K562 (cell line): ENCODE results near the gene IDI2. TPM values are rescaled to one million over a fixed set of nuclear protein-coding genes. Genes with fewer than 3 reads are reported as not detected.

Experiments used
- ATAC-seq: fragments of 200-7000 bp; cut with Tn5 transposase; 3 replicates; pipeline ENCODE4 v1.9.1; 2020; ENCODE audit warnings: moderate library complexity
- BruUV-seq: library from RNA; stranded (reverse); fragments of 400-500 nt; replicated peaks from 2 replicates; lab custom pipeline; 2021; lab: Mats Ljungman, UMichigan
- CTCF ChIA-PET: fragments of 300-600 bp; formaldehyde crosslinking; extraction: SDS; loops from one replicate; lab custom pipeline; 2021; ENCODE audit warnings: low intra/inter-chr PET ratio; lab: Yijun Ruan, JAX
- POLR2A ChIA-PET: fragments of 300-600, 350-650 bp; sonication (Branson Sonifier 250); formaldehyde crosslinking; extraction: SDS; loops from one replicate; lab custom pipeline; 2021; ENCODE audit warnings: antibody characterized with exemption, inconsistent platforms; lab: Yijun Ruan, JAX
- DNase-seq, 4 experiments: peaks; one replicate each; pipeline versions ENCODE4 v3.0.0 to v3.0.0-alpha.2; 2011 to 2018; ENCODE audit warnings: low spot score in 3 of 4, mixed read lengths in 3 of 4; ENCODE audit errors: extremely low read depth in 1 of 4
- FAIRE-seq: peaks from 2 replicates; lab custom pipeline; 2011; peaks lifted over from hg19 to GRCh38; lab: Jason Lieb, UNC
- H2AFZ ChIP-seq: 2 replicates; pipeline ENCODE4 v1.6.0; 2011; ENCODE audit warnings: low read depth, low read length, control low read depth, inconsistent platforms
- H3K27ac ChIP-seq: fragments of 200-600 bp; 3 replicates; pipeline ENCODE4 v1.8.0; 2011; ENCODE audit warnings: low read depth, mild to moderate bottlenecking, control low read depth, inconsistent platforms, low read length, moderate library complexity, mixed read lengths; ENCODE audit errors: extremely low read depth
- H3K27me3 ChIP-seq, 2 experiments: fragments of 300-600 bp in 1 of 2; 2 replicates in 1 of 2; 3 replicates in 1 of 2; pipeline versions ENCODE4 v1.6.0 to v1.8.0; 2011; ENCODE audit warnings: inconsistent platforms in 2 of 2, low read length in 2 of 2, mild to moderate bottlenecking in 1 of 2, mixed read lengths in 1 of 2, moderate library complexity in 1 of 2; ENCODE audit not compliant: control insufficient read depth in 2 of 2, insufficient read depth in 2 of 2
- H3K36me3 ChIP-seq: fragments of 300-600 bp; 3 replicates; pipeline ENCODE4 v1.8.0; 2011; ENCODE audit warnings: mild to moderate bottlenecking, low read length, inconsistent platforms; ENCODE audit not compliant: control insufficient read depth, insufficient read depth
- H3K4me1 ChIP-seq, 2 experiments: fragments of 200-600 bp in 1 of 2; replicated peaks in 1 of 2; 2 replicates in 1 of 2; 3 replicates in 1 of 2; pipeline versions ENCODE4 v1.5.1 to v1.8.0; 2011; ENCODE audit warnings: inconsistent platforms in 2 of 2, low read length in 2 of 2, mild to moderate bottlenecking in 1 of 2, mixed read lengths in 1 of 2, moderate library complexity in 1 of 2; ENCODE audit not compliant: control insufficient read depth in 2 of 2, insufficient read depth in 2 of 2
- H3K4me2 ChIP-seq: 2 replicates; pipeline ENCODE4 v1.6.1; 2011; ENCODE audit warnings: low read length, control low read depth, inconsistent platforms, mixed read lengths; ENCODE audit not compliant: insufficient read depth
- H3K4me3 ChIP-seq: fragments of 200-600 bp; sonication (generic), shearing (Covaris generic); 2 replicates; pipeline ENCODE4 v1.5.1; 2016; ENCODE audit warnings: control low read depth, inconsistent platforms
- H3K79me2 ChIP-seq: fragments of 200-600 bp; 3 replicates; pipeline ENCODE4 v1.8.0; 2011; ENCODE audit warnings: low read length, inconsistent platforms; ENCODE audit not compliant: control insufficient read depth, insufficient read depth
- H3K9ac ChIP-seq, 2 experiments: 2 replicates each; pipeline versions ENCODE4 v1.6.0 to v1.6.1; 2011; ENCODE audit warnings: low read depth in 2 of 2, low read length in 2 of 2, control low read depth in 1 of 2, inconsistent platforms in 1 of 2, mild to moderate bottlenecking in 1 of 2, mixed read lengths in 1 of 2; ENCODE audit not compliant: insufficient read depth in 1 of 2
- H3K9me1 ChIP-seq: one replicate; pipeline ENCODE4 v1.6.0; 2011; ENCODE audit warnings: inconsistent platforms, mild to moderate bottlenecking, low read length, moderate library complexity; ENCODE audit not compliant: control insufficient read depth, insufficient read depth
- H3K9me3 ChIP-seq: replicated peaks from 2 replicates; pipeline ENCODE4 v1.5.1; 2011; ENCODE audit warnings: low read depth, low read length, inconsistent platforms; ENCODE audit not compliant: control insufficient read depth, insufficient read depth
- H4K20me1 ChIP-seq: replicated peaks from 2 replicates; pipeline ENCODE4 v1.6.1; 2011; ENCODE audit warnings: low read length, inconsistent platforms, mixed read lengths; ENCODE audit not compliant: control insufficient read depth, insufficient read depth
- ARID1B ChIP-seq: fragments of 450-650 bp; IDR thresholded peaks from 2 replicates; pipeline ENCODE4 v1.6.1; 2016; ENCODE audit warnings: antibody characterized with exemption, mild to moderate bottlenecking, inconsistent platforms
- FOSL1 ChIP-seq: fragments of 200-800 bp; sonication (Bioruptor generic); conservative IDR thresholded peaks from 2 replicates; pipeline ENCODE4 v1.6.1; 2016; ENCODE audit warnings: missing genetic modification characterization, missing compliant biosample characterization
- JUN ChIP-seq, 2 experiments: sonication (generic) in 1 of 2; formaldehyde crosslinking in 1 of 2; IDR thresholded peaks; 2 replicates each; pipeline versions ENCODE4 v1.6.1 to v1.8.0; 2012 to 2022; ENCODE audit warnings: borderline replicate concordance in 2 of 2, mild to moderate bottlenecking in 2 of 2, improper control_type of control experiment in 1 of 2, low read depth in 1 of 2, low read length in 1 of 2, missing genetic modification reagents in 1 of 2
- JUND ChIP-seq, 2 experiments: IDR thresholded peaks; 2 replicates in 1 of 2; 3 replicates in 1 of 2; pipeline ENCODE4 v1.6.1; 2011; ENCODE audit warnings: borderline replicate concordance in 2 of 2, low read depth in 2 of 2, low read length in 2 of 2, improper control_type of control experiment in 1 of 2, missing biosample characterization in 1 of 2, missing genetic modification characterization in 1 of 2, missing genetic modification reagents in 1 of 2
- NBN ChIP-seq: fragments of 450-650 bp; IDR thresholded peaks from 2 replicates; pipeline ENCODE4 v1.6.1; 2016; ENCODE audit warnings: low read depth, mild to moderate bottlenecking
- PURB ChIP-seq: sonication (generic); formaldehyde crosslinking; IDR thresholded peaks from 2 replicates; pipeline ENCODE4 v1.9.0; 2021; ENCODE audit warnings: low read depth, mild to moderate bottlenecking, missing genetic modification reagents
- ZSCAN29 ChIP-seq: fragments of 450-650 bp; IDR thresholded peaks from 2 replicates; pipeline ENCODE4 v1.6.1; 2017
- WGBS: fragments of 100-300 bp; shearing (Covaris generic); methylation state at CpG from one replicate; pipeline ENCODE4 v1.1.6; 2016; ENCODE audit warnings: low coverage, mixed read lengths; ENCODE audit not compliant: insufficient coverage; ENCODE audit errors: missing lambda C conversion rate; 5-methylcytosine and 5-hydroxymethylcytosine counted together
- in situ Hi-C: fragments of 300-500 bp; cut with MboI; formaldehyde crosslinking; loops from 4 replicates; pipeline ENCODE4 v1.15.0; 2018; ENCODE audit warnings: inconsistent platforms, mixed read lengths
- intact Hi-C: fragments of 100-400 bp; cut with micrococcal nuclease; formaldehyde crosslinking; loops from 2 replicates; pipeline ENCODE4 v1.14.2; 2022
- polyA plus RNA-seq, 8 experiments: library from polyadenylated mRNA; depleted of rRNA in 4 of 8; stranded (reverse) in 5 of 8; unstranded in 3 of 8; fragments of >200 nt; fragmentation: Nextera tagmentation in 2 of 8; fragmentation: Illumina TruSeq in 1 of 8; extraction: Ambion mirVana in 2 of 8; extraction: Trizol in 1 of 8; gene quantifications; 2 replicates each; pipeline versions ENCODE4 v1.2.1 to v1.2.3, GENCODE V29; 2011 to 2014; ENCODE audit warnings: inconsistent platforms in 1 of 8, missing spikeins in 1 of 8
- total RNA-seq, 7 experiments: library from RNA; depleted of rRNA in 6 of 7; stranded (reverse); fragments of >200 nt in 6 of 7; fragmentation: Illumina TruSeq in 2 of 7; extraction: Trizol in 2 of 7; gene quantifications; 2 replicates each; pipeline versions ENCODE4 v1.2.1 to v1.2.3, GENCODE V29; 2011 to 2021; ENCODE audit warnings: low replicate concordance in 1 of 7
- TF ChIP-seq, protein P1 (sequence below): sonication (generic); formaldehyde crosslinking; IDR thresholded peaks from 2 replicates; pipeline ENCODE4 v1.9.0; 2022; ENCODE audit warnings: mild to moderate bottlenecking, missing genetic modification reagents

The IDI2 gene
- total and polyA plus RNA-seq, 9 of the 15 experiments (the other 6 are each of a cell fraction or from before 2014, with no cell fraction given): not detected

DNA sequence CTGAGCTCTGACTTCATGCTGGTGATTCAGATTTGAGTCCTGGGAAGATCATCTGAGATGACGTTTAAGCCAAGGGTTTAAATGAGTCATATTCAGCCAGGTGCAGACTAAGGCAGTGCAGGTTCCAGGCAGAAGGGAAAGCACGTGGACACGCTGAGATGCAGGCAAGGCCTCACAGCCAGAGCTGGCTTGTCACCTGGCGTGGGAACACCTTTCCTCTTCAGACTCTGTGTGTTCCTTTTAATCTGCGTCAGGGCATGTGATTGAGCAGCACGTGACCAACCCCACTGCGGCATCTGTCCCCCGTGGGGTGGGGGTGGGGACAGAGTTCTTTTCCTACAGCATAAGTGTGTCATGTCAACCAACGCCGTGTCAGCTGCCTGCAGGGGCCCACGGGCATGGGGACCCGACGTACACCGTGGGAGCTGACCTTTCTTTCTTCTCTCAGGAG is 10.7 kb upstream of the IDI2 start (continued):
- TF ChIP-seq JUN (IDR thresholded peaks at IDR 0.05; ENCODE audit: borderline replicate concordance, low read depth, low read length) (0 out of 2 replicates have a peak, but pooled peaks have one; percentile 36), JUN (CRISPR knock-in tag; IDR thresholded peaks at IDR 0.05; ENCODE audit: borderline replicate concordance) (no peak), ARID1B (0 out of 2 replicates have a peak, but pooled peaks have one; percentile 16), ZSCAN29 (no peak), JUND (IDR thresholded peaks at IDR 0.05; ENCODE audit: borderline replicate concordance, low read depth, low read length) (peak; percentile 60; the same call in 1 of the 2 replicates), JUND (tag; IDR thresholded peaks at IDR 0.05; ENCODE audit: borderline replicate concordance, low read depth, low read length) (no peak; the same call in 2 of the 3 replicates), PURB (CRISPR knock-in tag) (no peak), FOSL1 (tag) (peak; percentile 70)
- TF ChIP-seq, protein P1, sequence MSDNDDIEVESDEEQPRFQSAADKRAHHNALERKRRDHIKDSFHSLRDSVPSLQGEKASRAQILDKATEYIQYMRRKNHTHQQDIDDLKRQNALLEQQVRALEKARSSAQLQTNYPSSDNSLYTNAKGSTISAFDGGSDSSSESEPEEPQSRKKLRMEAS: peak; percentile 59

DNA sequence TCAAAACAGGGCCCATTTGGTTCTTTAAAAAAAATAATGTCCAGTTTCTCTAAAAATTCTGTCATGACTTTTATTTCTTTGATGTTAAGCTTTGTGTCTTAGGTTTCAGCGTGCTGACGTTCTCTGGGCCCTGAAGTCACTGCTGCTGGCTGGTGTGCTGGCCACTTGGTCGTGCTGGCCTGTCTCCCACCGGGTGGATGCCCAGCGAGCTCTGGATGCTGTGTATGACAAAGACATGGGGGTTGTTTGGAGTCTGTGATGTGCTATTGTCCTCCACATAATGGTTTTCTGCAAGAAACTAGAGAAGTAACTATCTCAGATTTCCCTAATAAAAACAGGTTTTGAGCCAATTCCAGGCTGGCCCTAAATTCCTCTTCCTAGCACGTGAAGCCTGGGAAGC is 9.5 kb upstream of the IDI2 start:
- CTCF ChIA-PET: no interaction called here
- BruUV-seq: no TSS peak
- WGBS: 47% methylated on average over 6 of the region's 6 CpGs
- no peak overlapping the region for H3K4me2 ChIP-seq
- H3K79me2 ChIP-seq: no peaks in the 10 kb centered on the region
- POLR2A ChIA-PET: interaction anchor here (0.7 to 3.4 kb wide), 5 partner anchors 10 to 21 kb away, joined by 3 to 25 read pairs (median 4); partner anchors contain the start of genes IDI1 and WDR37
- TF ChIP-seq NBN: no peak
- no peaks in the 10 kb centered on the region for H3K27me3 ChIP-seq
- no peak for DNase-seq
- no peak overlapping the region for H2AFZ ChIP-seq
- H3K27ac ChIP-seq: no peak overlapping the region
- no peak overlapping the region for H3K9ac ChIP-seq
- peaks cover 19% of the 10 kb centered on the region for H3K36me3 ChIP-seq
- FAIRE-seq: no peak
- intact Hi-C loops (no loop called here), in situ Hi-C loops (no loop called here)
- no peaks in the 10 kb centered on the region for H3K9me1 ChIP-seq
- H3K9me3 ChIP-seq: no peaks in the 10 kb centered on the region
- ATAC-seq: no peak
- H3K4me3 ChIP-seq: no peak overlapping the region
- no peaks in the 10 kb centered on the region; the same call in 1 of the 2 replicates for H4K20me1 ChIP-seq
- H3K4me1 ChIP-seq: peaks cover 2 to 3% of the 10 kb centered on the region in 2 experiments; a peak in 2 of 5 replicates
